SK-N-SH treated with all-trans-retinoic acid at 6 μM for 48 hours (cell line): ENCODE measurements around the gene TBC1D16.

Experiments used
- ATAC-seq: fragments of 200-7000 bp; cut with Tn5 transposase; 3 replicates; pipeline ENCODE4 v1.9.1; 2020; ENCODE audit warnings: mild to moderate bottlenecking, moderate library complexity
- ARNTL ChIP-seq: fragments of 450-650 bp; formaldehyde crosslinking; IDR thresholded peaks from 2 replicates; pipeline ENCODE4 v1.5.0; 2020; ENCODE audit warnings: low read depth, mild to moderate bottlenecking, moderate library complexity, borderline replicate concordance
- BACH2 ChIP-seq: fragments of 250-450 bp; sonication (Bioruptor Pico); IDR thresholded peaks from 2 replicates; pipeline ENCODE4 v1.9.0; 2021; ENCODE audit warnings: mild to moderate bottlenecking, borderline replicate concordance
- ESRRG ChIP-seq: fragments of 250-450 bp; sonication (Bioruptor Pico); IDR thresholded peaks from 2 replicates; pipeline ENCODE4 v1.6.1; 2021; ENCODE audit warnings: mild to moderate bottlenecking
- GLIS3 ChIP-seq: fragments of 250-450 bp; sonication (Bioruptor Pico); IDR thresholded peaks from 2 replicates; pipeline ENCODE4 v1.5.0; 2020; ENCODE audit warnings: mild to moderate bottlenecking, moderate library complexity
- ISL1 ChIP-seq: fragments of 250-450 bp; sonication (Bioruptor Pico); IDR thresholded peaks from 2 replicates; pipeline ENCODE4 v2.1.2; 2022; ENCODE audit warnings: mild to moderate bottlenecking, moderate library complexity
- OSR1 ChIP-seq: fragments of 250-450 bp; sonication (Bioruptor Pico); IDR thresholded peaks from 2 replicates; pipeline ENCODE4 v1.8.0; 2022; ENCODE audit warnings: moderate library complexity, mild to moderate bottlenecking, inconsistent platforms
- PPARA ChIP-seq: fragments of 250-450 bp; sonication (Bioruptor Pico); IDR thresholded peaks from 2 replicates; pipeline ENCODE4 v1.5.0; 2020; ENCODE audit warnings: mild to moderate bottlenecking, borderline replicate concordance
- RARB ChIP-seq: fragments of 250-450 bp; sonication (Bioruptor Pico); IDR thresholded peaks from 2 replicates; pipeline ENCODE4 v1.8.0; 2021; ENCODE audit warnings: mild to moderate bottlenecking, moderate library complexity
- TCF4 ChIP-seq: fragments of 250-450 bp; sonication (Bioruptor Pico); IDR thresholded peaks from 2 replicates; pipeline ENCODE4 v1.8.0; 2021; ENCODE audit warnings: mild to moderate bottlenecking, moderate library complexity, borderline replicate concordance
- TOX ChIP-seq: fragments of 250-450 bp; sonication (Bioruptor Pico); IDR thresholded peaks from 2 replicates; pipeline ENCODE4 v1.8.0; 2021; ENCODE audit warnings: mild to moderate bottlenecking, moderate library complexity, borderline replicate concordance
- ZC3H10 ChIP-seq: fragments of 250-450 bp; sonication (Bioruptor Pico); IDR thresholded peaks from 2 replicates; pipeline ENCODE4 v1.5.1; 2021; ENCODE audit warnings: mild to moderate bottlenecking, moderate library complexity
- ZFP3 ChIP-seq: fragments of 250-450 bp; sonication (Bioruptor Pico); IDR thresholded peaks from 2 replicates; pipeline ENCODE4 v1.5.0; 2020; ENCODE audit warnings: mild to moderate bottlenecking, moderate library complexity
- ZFP30 ChIP-seq: fragments of 450-650 bp; formaldehyde crosslinking; IDR thresholded peaks from 2 replicates; pipeline ENCODE4 v1.5.0; 2022; ENCODE audit warnings: mild to moderate bottlenecking, moderate library complexity
- ZNF565 ChIP-seq: fragments of 450-650 bp; formaldehyde crosslinking; conservative IDR thresholded peaks from 2 replicates; pipeline ENCODE4 v1.5.0; 2020; ENCODE audit warnings: low read depth, mild to moderate bottlenecking, moderate library complexity
- ZNF70 ChIP-seq: fragments of 450-650 bp; formaldehyde crosslinking; IDR thresholded peaks from 2 replicates; pipeline ENCODE4 v1.5.0; 2020; ENCODE audit warnings: mild to moderate bottlenecking, moderate library complexity
- TF ChIP-seq, protein P1 (sequence below): fragments of 250-450 bp; sonication (Bioruptor Pico); IDR thresholded peaks from 2 replicates; pipeline ENCODE4 v1.5.0; 2020; ENCODE audit warnings: mild to moderate bottlenecking, moderate library complexity
- TF ChIP-seq, protein P2 (sequence below): fragments of 250-450 bp; sonication (Bioruptor Pico); IDR thresholded peaks from 2 replicates; pipeline ENCODE4 v1.5.1; 2021; ENCODE audit warnings: mild to moderate bottlenecking, moderate library complexity
- TF ChIP-seq, protein P3 (sequence below): fragments of 250-450 bp; sonication (Bioruptor Pico); IDR thresholded peaks from 2 replicates; pipeline ENCODE4 v1.5.1; 2020; ENCODE audit warnings: low read depth, mild to moderate bottlenecking, moderate library complexity

The TBC1D16 gene

DNA sequence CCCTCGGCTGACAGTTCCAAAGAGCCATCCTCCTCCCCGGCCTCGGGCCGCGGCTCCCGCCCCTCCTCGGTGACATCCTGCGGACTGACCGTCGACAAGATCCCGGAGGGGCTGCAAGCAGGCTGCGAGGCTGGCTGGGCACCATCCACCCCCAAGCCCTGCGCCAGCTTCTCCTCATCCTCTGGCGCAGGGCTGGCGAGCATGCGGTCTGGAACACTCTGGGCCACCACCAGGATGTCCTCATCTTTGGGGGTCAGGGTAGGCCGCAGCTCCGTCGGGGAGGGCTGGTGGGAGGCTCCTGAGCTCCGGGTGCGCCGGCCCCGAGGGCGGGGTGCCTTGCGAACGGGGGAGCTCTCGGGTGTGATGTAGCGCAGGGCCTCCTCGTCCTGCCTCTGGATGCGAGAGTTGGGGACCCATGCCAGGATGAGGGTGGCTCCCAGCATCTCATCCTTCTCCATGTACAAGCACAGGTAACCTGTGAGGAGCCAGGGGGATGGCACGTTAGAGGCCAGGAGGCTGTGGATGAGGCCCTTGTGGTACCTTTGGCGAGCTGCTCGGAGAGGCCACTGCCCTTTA, 25.3 kb downstream of the TBC1D16 start:
- TF ChIP-seq OSR1 (CRISPR knock-in tag) (no peak), PPARA (CRISPR knock-in tag) (no peak)
- TF ChIP-seq, protein P1, sequence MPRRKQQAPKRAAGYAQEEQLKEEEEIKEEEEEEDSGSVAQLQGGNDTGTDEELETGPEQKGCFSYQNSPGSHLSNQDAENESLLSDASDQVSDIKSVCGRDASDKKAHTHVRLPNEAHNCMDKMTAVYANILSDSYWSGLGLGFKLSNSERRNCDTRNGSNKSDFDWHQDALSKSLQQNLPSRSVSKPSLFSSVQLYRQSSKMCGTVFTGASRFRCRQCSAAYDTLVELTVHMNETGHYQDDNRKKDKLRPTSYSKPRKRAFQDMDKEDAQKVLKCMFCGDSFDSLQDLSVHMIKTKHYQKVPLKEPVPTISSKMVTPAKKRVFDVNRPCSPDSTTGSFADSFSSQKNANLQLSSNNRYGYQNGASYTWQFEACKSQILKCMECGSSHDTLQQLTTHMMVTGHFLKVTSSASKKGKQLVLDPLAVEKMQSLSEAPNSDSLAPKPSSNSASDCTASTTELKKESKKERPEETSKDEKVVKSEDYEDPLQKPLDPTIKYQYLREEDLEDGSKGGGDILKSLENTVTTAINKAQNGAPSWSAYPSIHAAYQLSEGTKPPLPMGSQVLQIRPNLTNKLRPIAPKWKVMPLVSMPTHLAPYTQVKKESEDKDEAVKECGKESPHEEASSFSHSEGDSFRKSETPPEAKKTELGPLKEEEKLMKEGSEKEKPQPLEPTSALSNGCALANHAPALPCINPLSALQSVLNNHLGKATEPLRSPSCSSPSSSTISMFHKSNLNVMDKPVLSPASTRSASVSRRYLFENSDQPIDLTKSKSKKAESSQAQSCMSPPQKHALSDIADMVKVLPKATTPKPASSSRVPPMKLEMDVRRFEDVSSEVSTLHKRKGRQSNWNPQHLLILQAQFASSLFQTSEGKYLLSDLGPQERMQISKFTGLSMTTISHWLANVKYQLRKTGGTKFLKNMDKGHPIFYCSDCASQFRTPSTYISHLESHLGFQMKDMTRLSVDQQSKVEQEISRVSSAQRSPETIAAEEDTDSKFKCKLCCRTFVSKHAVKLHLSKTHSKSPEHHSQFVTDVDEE (CRISPR knock-in tag) = no peak

DNA sequence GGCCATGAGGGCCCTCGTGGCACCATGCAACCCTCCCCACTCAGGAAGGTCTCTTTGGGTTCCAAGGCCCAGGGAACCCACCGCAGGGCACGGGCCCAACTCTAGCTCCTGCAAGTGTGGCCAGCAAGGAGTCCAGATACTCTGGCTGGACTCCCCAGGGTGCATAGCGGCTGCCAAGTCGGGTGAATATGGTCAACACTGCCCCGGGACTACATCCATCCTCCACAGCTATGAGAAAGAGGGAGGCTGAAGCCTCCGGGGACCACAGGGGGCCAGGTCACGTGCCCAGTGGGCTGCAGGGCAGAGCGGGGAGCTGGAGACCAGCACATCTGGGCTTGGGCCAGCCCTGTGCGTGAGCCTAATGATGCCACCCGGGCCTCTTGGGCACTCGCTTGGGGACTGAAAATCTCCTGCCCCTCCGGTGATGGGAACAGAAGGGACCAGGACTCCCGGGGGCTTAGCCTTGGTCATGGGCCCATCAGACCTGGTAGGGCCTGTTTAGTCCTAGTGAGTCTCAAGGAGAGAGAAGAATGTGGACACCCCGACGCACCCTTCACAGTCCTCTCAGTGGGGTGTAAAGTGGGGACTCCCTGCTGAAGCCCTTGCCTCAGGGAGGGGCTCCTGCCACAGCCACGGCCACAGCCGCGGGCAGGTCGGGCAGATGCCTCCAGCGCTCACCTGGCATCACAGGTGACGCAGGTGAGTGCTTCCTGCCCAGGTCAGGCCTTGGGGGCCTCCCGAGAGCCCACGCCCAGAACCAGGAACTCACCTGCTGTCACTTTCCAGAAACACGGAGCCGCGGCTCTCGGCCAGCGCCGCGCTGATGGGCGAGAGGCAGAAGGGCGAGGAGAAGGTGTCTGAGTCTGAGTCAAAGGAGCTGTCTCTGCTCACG, 26.0 kb downstream of the TBC1D16 start:
- TF ChIP-seq GLIS3 (CRISPR knock-in tag) = no peak
- TF ChIP-seq, protein P2, sequence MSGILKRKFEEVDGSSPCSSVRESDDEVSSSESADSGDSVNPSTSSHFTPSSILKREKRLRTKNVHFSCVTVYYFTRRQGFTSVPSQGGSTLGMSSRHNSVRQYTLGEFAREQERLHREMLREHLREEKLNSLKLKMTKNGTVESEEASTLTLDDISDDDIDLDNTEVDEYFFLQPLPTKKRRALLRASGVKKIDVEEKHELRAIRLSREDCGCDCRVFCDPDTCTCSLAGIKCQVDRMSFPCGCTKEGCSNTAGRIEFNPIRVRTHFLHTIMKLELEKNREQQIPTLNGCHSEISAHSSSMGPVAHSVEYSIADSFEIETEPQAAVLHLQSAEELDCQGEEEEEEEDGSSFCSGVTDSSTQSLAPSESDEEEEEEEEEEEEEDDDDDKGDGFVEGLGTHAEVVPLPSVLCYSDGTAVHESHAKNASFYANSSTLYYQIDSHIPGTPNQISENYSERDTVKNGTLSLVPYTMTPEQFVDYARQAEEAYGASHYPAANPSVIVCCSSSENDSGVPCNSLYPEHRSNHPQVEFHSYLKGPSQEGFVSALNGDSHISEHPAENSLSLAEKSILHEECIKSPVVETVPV (CRISPR knock-in tag) = no peak
- TF ChIP-seq, protein P1 (CRISPR knock-in tag) = no peak
- no peak for TF ChIP-seq TCF4
- no peak for TF ChIP-seq ESRRG (CRISPR knock-in tag)
- no peak for TF ChIP-seq ZFP3 (CRISPR knock-in tag)
- no peak for TF ChIP-seq ZC3H10 (CRISPR knock-in tag)
- no peak for ATAC-seq

More for the DNA sequence above, 25.3 kb downstream of the TBC1D16 start:
- ATAC-seq = no peak

DNA sequence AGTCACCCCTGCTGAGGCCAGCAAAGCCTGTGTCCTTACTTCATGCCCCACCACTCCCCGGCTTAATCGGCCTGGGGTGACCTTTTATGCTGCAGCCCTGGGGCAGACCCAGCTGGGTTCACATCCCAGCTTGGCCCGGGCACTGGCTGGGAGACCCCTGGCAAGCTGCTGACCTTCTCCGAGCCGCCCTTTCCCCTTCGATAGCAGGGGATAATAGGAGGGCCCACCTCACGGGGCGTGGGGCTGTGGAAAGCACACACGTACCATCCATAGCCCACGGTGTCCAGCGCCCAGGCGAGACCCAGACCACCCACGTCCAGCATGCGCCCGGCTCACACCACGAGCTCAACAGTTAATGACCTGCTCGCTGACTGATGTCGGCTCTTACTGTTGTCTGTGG, 26.8 kb downstream of the TBC1D16 start:
- TF ChIP-seq ESRRG (CRISPR knock-in tag) (no peak), ISL1 (no peak), BACH2 (CRISPR knock-in tag) (no peak), TOX (no peak), ARNTL (CRISPR knock-in tag) (no peak), TCF4 (no peak), ZFP30 (CRISPR knock-in tag) (no peak), ZNF565 (CRISPR knock-in tag) (no peak), GLIS3 (CRISPR knock-in tag) (no peak), RARB (no peak), ZNF70 (CRISPR knock-in tag) (no peak)
- TF ChIP-seq, protein P3, sequence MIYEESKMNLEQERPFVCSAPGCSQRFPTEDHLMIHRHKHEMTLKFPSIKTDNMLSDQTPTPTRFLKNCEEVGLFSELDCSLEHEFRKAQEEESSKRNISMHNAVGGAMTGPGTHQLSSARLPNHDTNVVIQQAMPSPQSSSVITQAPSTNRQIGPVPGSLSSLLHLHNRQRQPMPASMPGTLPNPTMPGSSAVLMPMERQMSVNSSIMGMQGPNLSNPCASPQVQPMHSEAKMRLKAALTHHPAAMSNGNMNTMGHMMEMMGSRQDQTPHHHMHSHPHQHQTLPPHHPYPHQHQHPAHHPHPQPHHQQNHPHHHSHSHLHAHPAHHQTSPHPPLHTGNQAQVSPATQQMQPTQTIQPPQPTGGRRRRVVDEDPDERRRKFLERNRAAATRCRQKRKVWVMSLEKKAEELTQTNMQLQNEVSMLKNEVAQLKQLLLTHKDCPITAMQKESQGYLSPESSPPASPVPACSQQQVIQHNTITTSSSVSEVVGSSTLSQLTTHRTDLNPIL = no peak
- ATAC-seq = no peak

DNA sequence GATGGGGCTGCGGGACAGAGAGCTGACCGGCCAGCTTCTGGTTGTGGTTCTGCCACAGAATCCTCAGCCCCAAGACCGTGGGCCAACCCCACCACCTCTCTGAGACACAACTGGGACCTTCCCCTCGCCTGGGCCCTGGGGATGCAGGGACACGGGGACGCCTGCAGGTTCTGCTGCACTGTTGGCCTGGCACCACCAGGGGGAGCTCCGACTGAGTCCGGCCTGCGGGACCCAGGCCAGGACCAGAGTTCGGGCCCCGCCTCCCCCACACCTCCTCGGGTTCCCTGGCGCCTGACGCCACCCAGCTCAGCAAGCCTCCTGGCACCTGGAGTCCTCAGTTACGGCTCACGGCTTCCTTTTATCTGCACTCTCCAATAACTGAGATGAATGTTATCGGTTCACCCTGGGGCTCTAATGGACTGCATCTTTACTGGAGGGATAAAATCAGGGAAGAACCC, 27.3 kb downstream of the TBC1D16 start:
- TF ChIP-seq GLIS3 (CRISPR knock-in tag) (no peak), TCF4 (no peak)
- TF ChIP-seq, protein P1 (CRISPR knock-in tag) = peak; percentile 18; the same call in 1 of the 2 replicates
- ATAC-seq = peak; percentile 89
